Nephron progenitor cell (in vitro differentiated cells): ENCODE data around the gene SPRYD3.

Experiments used
- DNase-seq: peaks from one replicate; pipeline ENCODE4 v3.0.0; 2021
- H3K27ac Mint-ChIP-seq: 2 replicates; pipeline ENCODE4 v1.8.0; 2021; ENCODE audit warnings: mild to moderate bottlenecking, moderate library complexity, mixed read lengths
- H3K27me3 Mint-ChIP-seq: 2 replicates; pipeline ENCODE4 v1.8.0; 2021; ENCODE audit warnings: mild to moderate bottlenecking, low read depth, mixed read lengths; ENCODE audit not compliant: poor library complexity
- H3K36me3 Mint-ChIP-seq: 2 replicates; pipeline ENCODE4 v1.8.0; 2021; ENCODE audit warnings: low read depth, mixed read lengths
- H3K4me1 Mint-ChIP-seq: 2 replicates; pipeline ENCODE4 v1.8.0; 2021; ENCODE audit warnings: mixed read lengths
- H3K4me3 Mint-ChIP-seq: 2 replicates; pipeline ENCODE4 v1.8.0; 2021; ENCODE audit warnings: mild to moderate bottlenecking, moderate library complexity, mixed read lengths
- H3K9me3 Mint-ChIP-seq: 2 replicates; pipeline ENCODE4 v1.8.0; 2021; ENCODE audit warnings: mild to moderate bottlenecking, moderate library complexity, mixed read lengths
- CTCF ChIP-seq: fragments of 200-600 bp; sonication (generic); IDR thresholded peaks from 2 replicates; pipeline ENCODE4 v1.5.0; 2021; ENCODE audit warnings: antibody characterized with exemption

SPRYD3 gene

GRCh38 chr12:53058674-53059433 lies 20.3 kb downstream of the SPRYD3 start:
- H3K4me1 Mint-ChIP-seq: peaks cover 53% of the 10 kb centered on the region
- H3K9me3 Mint-ChIP-seq: no peaks in the 10 kb centered on the region
- DNase-seq: no peak
- TF ChIP-seq CTCF: no peak
- no peaks in the 10 kb centered on the region for H3K36me3 Mint-ChIP-seq
- no peak overlapping the region for H3K27ac Mint-ChIP-seq
- H3K4me3 Mint-ChIP-seq: no peak overlapping the region
- H3K27me3 Mint-ChIP-seq: peaks cover 14% of the 10 kb centered on the region

GRCh38 chr12:53057816-53058500 lies 21.2 kb downstream of the SPRYD3 start:
- H3K9me3 Mint-ChIP-seq: no peaks in the 10 kb centered on the region
- H3K27ac Mint-ChIP-seq: no peak overlapping the region
- H3K36me3 Mint-ChIP-seq: no peaks in the 10 kb centered on the region
- DNase-seq: no peak
- TF ChIP-seq CTCF: no peak
- peaks cover 51% of the 10 kb centered on the region for H3K4me1 Mint-ChIP-seq
- H3K4me3 Mint-ChIP-seq: no peak overlapping the region
- H3K27me3 Mint-ChIP-seq: peaks cover 14% of the 10 kb centered on the region

GRCh38 chr12:53056901-53057300 lies 22.3 kb downstream of the SPRYD3 start:
- no peak overlapping the region for H3K27ac Mint-ChIP-seq
- H3K9me3 Mint-ChIP-seq: no peaks in the 10 kb centered on the region
- H3K36me3 Mint-ChIP-seq: no peaks in the 10 kb centered on the region
- no peak for TF ChIP-seq CTCF
- peaks cover 50% of the 10 kb centered on the region for H3K4me1 Mint-ChIP-seq
- DNase-seq: no peak
- no peak overlapping the region for H3K4me3 Mint-ChIP-seq
- H3K27me3 Mint-ChIP-seq: peaks cover 14% of the 10 kb centered on the region

- no peaks in the 10 kb centered on the region for H3K36me3 Mint-ChIP-seq
- H3K9me3 Mint-ChIP-seq: no peaks in the 10 kb centered on the region
- H3K4me3 Mint-ChIP-seq: no peak overlapping the region
- DNase-seq: no peak
- peaks cover 50% of the 10 kb centered on the region for H3K4me1 Mint-ChIP-seq
- H3K27ac Mint-ChIP-seq: peak overlapping the region; percentile 58
- no peak for TF ChIP-seq CTCF
- peaks cover 14% of the 10 kb centered on the region for H3K27me3 Mint-ChIP-seq
Observed at GRCh38 chr12:53056296-53056695, 22.9 kb downstream of the SPRYD3 start.

- Mint-ChIP-seq H3K4me3 (peak overlapping the region; percentile 45), H3K4me1 (peaks cover 55% of the 10 kb centered on the region)
Observed at GRCh38 chr12:53055471-53056266, 23.5 kb downstream of the SPRYD3 start.

More at GRCh38 chr12:53055471-53056266, 23.5 kb downstream of the SPRYD3 start:
- Mint-ChIP-seq H3K27ac (no peak overlapping the region), H3K27me3 (peaks cover 14% of the 10 kb centered on the region), H3K36me3 (no peaks in the 10 kb centered on the region), H3K9me3 (no peaks in the 10 kb centered on the region)
- DNase-seq: no peak
- no peak for TF ChIP-seq CTCF
